Parathyroid adenoma (tissue), 2 donors: ENCODE data around the gene ALAS1.

ENCODE experiments used
- H2AFZ ChIP-seq: fragments of 300-600 bp; sonication (generic); one replicate; pipeline ENCODE4 v1.7.0; 2017; ENCODE audit warnings: antibody characterized with exemption, mild to moderate bottlenecking
- H3K27ac ChIP-seq: fragments of 300-600 bp; sonication (generic); one replicate; pipeline ENCODE4 v1.7.0; 2017
- H3K27me3 ChIP-seq: fragments of 300-600 bp; sonication (generic); one replicate; pipeline ENCODE4 v1.7.0; 2017; ENCODE audit warnings: low read length; ENCODE audit not compliant: control insufficient read depth, insufficient read depth
- H3K36me3 ChIP-seq: fragments of 300-600 bp; sonication (generic); one replicate; pipeline ENCODE4 v1.7.0; 2017; ENCODE audit warnings: low read length; ENCODE audit not compliant: control insufficient read depth, insufficient read depth
- H3K4me1 ChIP-seq: fragments of 300-600 bp; sonication (generic); one replicate; pipeline ENCODE4 v1.7.0; 2017; ENCODE audit warnings: control low read depth
- H3K4me2 ChIP-seq: fragments of 300-600 bp; sonication (generic); one replicate; pipeline ENCODE4 v1.7.0; 2017; ENCODE audit warnings: low read length
- H3K4me3 ChIP-seq: fragments of 300-600 bp; sonication (generic); one replicate; pipeline ENCODE4 v1.7.0; 2017; ENCODE audit warnings: low read depth, low read length
- H3K79me2 ChIP-seq: fragments of 300-600 bp; sonication (generic); one replicate; pipeline ENCODE4 v1.7.0; 2017; ENCODE audit warnings: control low read depth
- H3K9ac ChIP-seq: fragments of 300-600 bp; sonication (generic); one replicate; pipeline ENCODE4 v1.7.0; 2017; ENCODE audit warnings: mild to moderate bottlenecking
- H3K9me3 ChIP-seq: fragments of 300-600 bp; sonication (generic); one replicate; pipeline ENCODE4 v1.7.0; 2017; ENCODE audit warnings: low read length; ENCODE audit not compliant: control insufficient read depth
- CTCF ChIP-seq: fragments of 300-600 bp; sonication (generic); IDR thresholded peaks from one replicate; pipeline ENCODE4 v1.7.0; 2017; ENCODE audit warnings: antibody characterized with exemption, mild to moderate bottlenecking
- donor health status: primary hyperparathyroidism.

Gene ALAS1

GRCh38 chr3:52226229-52226817 lies 28.4 kb downstream of the ALAS1 start:
- no peak for TF ChIP-seq CTCF
- Histone ChIP-seq H3K27ac (no peak overlapping the region), H3K79me2 (no peaks in the 10 kb centered on the region), H3K9ac (no peak overlapping the region), H3K4me2 (no peak overlapping the region), H3K27me3 (no peaks in the 10 kb centered on the region), H2AFZ (no peak overlapping the region), H3K4me1 (no peaks in the 10 kb centered on the region), H3K4me3 (no peak overlapping the region), H3K36me3 (no peaks in the 10 kb centered on the region), H3K9me3 (no peaks in the 10 kb centered on the region)

- Histone ChIP-seq H3K9ac (no peak overlapping the region), H3K9me3 (no peaks in the 10 kb centered on the region), H3K4me1 (no peaks in the 10 kb centered on the region), H3K79me2 (no peaks in the 10 kb centered on the region), H3K4me3 (no peak overlapping the region), H3K27ac (no peak overlapping the region), H3K4me2 (no peak overlapping the region), H3K27me3 (no peaks in the 10 kb centered on the region), H2AFZ (no peak overlapping the region), H3K36me3 (no peaks in the 10 kb centered on the region)
- no peak for TF ChIP-seq CTCF
Measured at GRCh38 chr3:52227117-52227516, 29.2 kb downstream of the ALAS1 start.

GRCh38 chr3:52227766-52228165 lies 29.8 kb downstream of the ALAS1 start:
- no peaks in the 10 kb centered on the region for H3K79me2 ChIP-seq
- no peaks in the 10 kb centered on the region for H3K9me3 ChIP-seq
- H3K4me1 ChIP-seq = no peaks in the 10 kb centered on the region
- no peak overlapping the region for H3K9ac ChIP-seq
- no peaks in the 10 kb centered on the region for H3K36me3 ChIP-seq
- H2AFZ ChIP-seq = no peak overlapping the region
- H3K27ac ChIP-seq = no peak overlapping the region
- no peaks in the 10 kb centered on the region for H3K27me3 ChIP-seq
- H3K4me2 ChIP-seq = no peak overlapping the region
- no peak overlapping the region for H3K4me3 ChIP-seq
- no peak for TF ChIP-seq CTCF

- H2AFZ ChIP-seq = no peak overlapping the region
- no peak overlapping the region for H3K27ac ChIP-seq
- H3K79me2 ChIP-seq = no peaks in the 10 kb centered on the region
- H3K9ac ChIP-seq = no peak overlapping the region
- no peaks in the 10 kb centered on the region for H3K36me3 ChIP-seq
- H3K4me3 ChIP-seq = no peak overlapping the region
- H3K9me3 ChIP-seq = no peaks in the 10 kb centered on the region
- no peak for TF ChIP-seq CTCF
- no peaks in the 10 kb centered on the region for H3K4me1 ChIP-seq
- H3K4me2 ChIP-seq = no peak overlapping the region
- H3K27me3 ChIP-seq = no peaks in the 10 kb centered on the region
Measured at GRCh38 chr3:52228266-52228665, 30.3 kb downstream of the ALAS1 start.

- TF ChIP-seq CTCF = no peak
- Histone ChIP-seq H3K36me3 (no peaks in the 10 kb centered on the region), H3K79me2 (no peaks in the 10 kb centered on the region), H3K27ac (no peak overlapping the region), H3K9me3 (no peaks in the 10 kb centered on the region), H3K27me3 (no peaks in the 10 kb centered on the region), H3K4me3 (no peak overlapping the region), H3K4me1 (no peaks in the 10 kb centered on the region), H2AFZ (no peak overlapping the region), H3K9ac (no peak overlapping the region), H3K4me2 (no peak overlapping the region)
Measured at GRCh38 chr3:52228751-52229291, 30.9 kb downstream of the ALAS1 start.
